Testis (tissue), 2 donors: ENCODE data around the gene ALG2.

Source experiments
- POLR2A ChIP-seq: fragments of 450-650 bp; IDR thresholded peaks from one replicate; pipeline ENCODE4 v1.6.1; 2017; ENCODE audit warnings: antibody characterized with exemption, mild to moderate bottlenecking, moderate library complexity
- TF ChIP-seq, protein P1 (sequence below), 3 experiments: fragments of 450-650 bp in 2 of 3; fragments of 200-600 bp in 1 of 3; sonication (generic) in 1 of 3; IDR thresholded peaks; one replicate each; pipeline ENCODE4 v1.5.1; 2016 to 2019; ENCODE audit warnings: antibody characterized with exemption in 3 of 3, mild to moderate bottlenecking in 2 of 3, moderate library complexity in 1 of 3

DNA sequence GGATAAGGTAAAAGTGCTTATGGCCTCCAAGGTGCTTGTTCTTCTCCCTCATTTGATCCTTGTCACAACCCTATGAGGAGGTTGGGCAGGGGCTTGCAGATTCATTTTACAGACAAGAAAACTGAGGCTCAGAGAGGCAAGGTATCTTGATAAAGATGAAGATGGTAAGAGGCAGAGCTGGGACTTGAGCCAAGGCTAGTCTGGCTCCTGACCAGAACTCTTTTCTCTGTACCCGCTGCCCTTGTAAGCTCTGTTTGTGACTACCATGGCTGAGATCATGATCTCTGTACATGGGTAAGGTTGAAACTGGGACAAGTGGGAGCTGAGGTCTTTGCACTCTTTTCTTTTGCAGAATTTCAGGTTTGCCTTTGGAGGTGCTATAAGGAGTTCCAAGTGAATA is 33.9 kb upstream of the ALG2 start:
- TF ChIP-seq, protein P1, sequence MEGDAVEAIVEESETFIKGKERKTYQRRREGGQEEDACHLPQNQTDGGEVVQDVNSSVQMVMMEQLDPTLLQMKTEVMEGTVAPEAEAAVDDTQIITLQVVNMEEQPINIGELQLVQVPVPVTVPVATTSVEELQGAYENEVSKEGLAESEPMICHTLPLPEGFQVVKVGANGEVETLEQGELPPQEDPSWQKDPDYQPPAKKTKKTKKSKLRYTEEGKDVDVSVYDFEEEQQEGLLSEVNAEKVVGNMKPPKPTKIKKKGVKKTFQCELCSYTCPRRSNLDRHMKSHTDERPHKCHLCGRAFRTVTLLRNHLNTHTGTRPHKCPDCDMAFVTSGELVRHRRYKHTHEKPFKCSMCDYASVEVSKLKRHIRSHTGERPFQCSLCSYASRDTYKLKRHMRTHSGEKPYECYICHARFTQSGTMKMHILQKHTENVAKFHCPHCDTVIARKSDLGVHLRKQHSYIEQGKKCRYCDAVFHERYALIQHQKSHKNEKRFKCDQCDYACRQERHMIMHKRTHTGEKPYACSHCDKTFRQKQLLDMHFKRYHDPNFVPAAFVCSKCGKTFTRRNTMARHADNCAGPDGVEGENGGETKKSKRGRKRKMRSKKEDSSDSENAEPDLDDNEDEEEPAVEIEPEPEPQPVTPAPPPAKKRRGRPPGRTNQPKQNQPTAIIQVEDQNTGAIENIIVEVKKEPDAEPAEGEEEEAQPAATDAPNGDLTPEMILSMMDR (IDR thresholded peaks at IDR 0.05), result no peak
- TF ChIP-seq POLR2A, result no peak
